Measurements from ENCODE around the gene SNX9.

SNX9 gene

GRCh38 chr6:157911786-157912185, 88.7 kb downstream of the SNX9 start:
- no peak overlapping the region for H3K4me3 ChIP-seq (replicated peaks; ENCODE audit: low read depth, low read length)
- TF ChIP-seq, protein P1, sequence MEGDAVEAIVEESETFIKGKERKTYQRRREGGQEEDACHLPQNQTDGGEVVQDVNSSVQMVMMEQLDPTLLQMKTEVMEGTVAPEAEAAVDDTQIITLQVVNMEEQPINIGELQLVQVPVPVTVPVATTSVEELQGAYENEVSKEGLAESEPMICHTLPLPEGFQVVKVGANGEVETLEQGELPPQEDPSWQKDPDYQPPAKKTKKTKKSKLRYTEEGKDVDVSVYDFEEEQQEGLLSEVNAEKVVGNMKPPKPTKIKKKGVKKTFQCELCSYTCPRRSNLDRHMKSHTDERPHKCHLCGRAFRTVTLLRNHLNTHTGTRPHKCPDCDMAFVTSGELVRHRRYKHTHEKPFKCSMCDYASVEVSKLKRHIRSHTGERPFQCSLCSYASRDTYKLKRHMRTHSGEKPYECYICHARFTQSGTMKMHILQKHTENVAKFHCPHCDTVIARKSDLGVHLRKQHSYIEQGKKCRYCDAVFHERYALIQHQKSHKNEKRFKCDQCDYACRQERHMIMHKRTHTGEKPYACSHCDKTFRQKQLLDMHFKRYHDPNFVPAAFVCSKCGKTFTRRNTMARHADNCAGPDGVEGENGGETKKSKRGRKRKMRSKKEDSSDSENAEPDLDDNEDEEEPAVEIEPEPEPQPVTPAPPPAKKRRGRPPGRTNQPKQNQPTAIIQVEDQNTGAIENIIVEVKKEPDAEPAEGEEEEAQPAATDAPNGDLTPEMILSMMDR (IDR thresholded peaks at IDR 0.05; ENCODE audit: insufficient read depth, low read length, poor library complexity, severe bottlenecking) = no peak
- peaks cover 2% of the 10 kb centered on the region; the same call in 1 of the 2 replicates for H3K36me3 ChIP-seq (ENCODE audit: control insufficient read depth, insufficient read depth, low read length)
- no peaks in the 10 kb centered on the region for H3K27me3 ChIP-seq (replicated peaks; ENCODE audit: control insufficient read depth, insufficient read depth, low read length)
- no peak for DNase-seq (ENCODE audit: extremely low read depth, insufficient read length)

- Histone ChIP-seq H3K4me3 (replicated peaks; ENCODE audit: low read depth, low read length) (no peak overlapping the region), H3K27me3 (replicated peaks; ENCODE audit: control insufficient read depth, insufficient read depth, low read length) (no peaks in the 10 kb centered on the region), H3K36me3 (ENCODE audit: control insufficient read depth, insufficient read depth, low read length) (peaks cover 2% of the 10 kb centered on the region; the same call in 1 of the 2 replicates)
- TF ChIP-seq, protein P1 (IDR thresholded peaks at IDR 0.05; ENCODE audit: insufficient read depth, low read length, poor library complexity, severe bottlenecking) = no peak
- no peak for DNase-seq (ENCODE audit: extremely low read depth, insufficient read length)
These were observed 89.3 kb downstream of the SNX9 start for GRCh38 chr6:157912326-157912725.

DNA sequence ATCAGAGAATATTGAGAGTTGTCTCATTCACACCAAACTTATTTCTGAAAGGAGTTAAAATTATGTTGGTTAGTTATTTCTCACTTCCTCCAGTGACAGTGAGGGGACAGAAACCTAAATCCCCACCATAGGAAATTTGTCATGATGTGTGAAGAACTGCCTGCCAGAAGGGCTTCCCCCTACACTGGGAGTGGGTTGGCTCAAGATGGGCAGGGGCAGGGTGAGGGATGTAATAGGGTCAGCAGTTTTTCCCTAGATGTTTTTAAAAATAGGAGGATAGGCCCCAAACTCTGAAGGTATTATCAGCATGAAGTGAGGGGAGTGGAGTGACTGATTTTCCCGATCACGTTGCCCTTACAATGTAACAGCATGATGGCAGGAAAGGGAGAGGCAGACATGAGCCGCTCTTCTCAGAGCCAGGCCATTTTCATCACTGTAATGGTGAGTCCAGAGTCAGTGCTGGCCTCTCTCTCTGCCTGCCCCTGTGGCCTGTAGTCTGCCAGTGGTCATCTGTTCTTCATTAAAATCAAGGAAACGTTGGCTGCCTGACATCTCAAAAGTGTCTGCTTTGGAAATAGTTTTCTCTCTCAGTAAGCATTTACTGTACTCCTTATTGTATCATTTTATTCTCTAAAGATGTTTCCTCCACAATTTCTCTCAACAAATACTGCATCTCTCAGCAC, 98.8 kb downstream of the SNX9 start:
- Histone ChIP-seq H3K4me3 (replicated peaks; ENCODE audit: low read depth, low read length) (no peak overlapping the region), H3K27me3 (replicated peaks; ENCODE audit: control insufficient read depth, insufficient read depth, low read length) (no peaks in the 10 kb centered on the region), H3K36me3 (ENCODE audit: control insufficient read depth, insufficient read depth, low read length) (peaks cover 9% of the 10 kb centered on the region)
- no peak for DNase-seq (ENCODE audit: extremely low read depth, insufficient read length)
- TF ChIP-seq, protein P1 (IDR thresholded peaks at IDR 0.05; ENCODE audit: insufficient read depth, low read length, poor library complexity, severe bottlenecking) = no peak

DNA sequence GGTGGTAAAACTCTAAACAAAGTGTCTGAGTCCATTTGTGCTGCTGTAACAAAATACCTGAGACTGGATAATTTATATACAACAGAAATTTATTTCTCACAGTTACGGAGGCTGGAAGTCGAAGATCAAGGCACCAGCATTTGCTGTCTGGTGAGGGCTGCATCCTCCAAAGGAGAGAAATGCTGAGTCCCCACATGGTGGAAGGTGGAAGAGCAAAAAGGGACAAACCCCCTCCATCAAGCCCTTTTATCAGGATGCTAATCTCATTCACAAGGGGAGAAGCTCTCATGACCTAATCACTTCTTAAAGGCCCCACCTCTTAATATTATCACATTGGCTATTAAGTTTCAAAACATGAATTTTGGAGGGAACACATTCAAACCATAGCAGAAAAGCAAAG, 102.7 kb downstream of the SNX9 start:
- Histone ChIP-seq H3K4me3 (replicated peaks; ENCODE audit: low read depth, low read length) (no peak overlapping the region), H3K27me3 (replicated peaks; ENCODE audit: control insufficient read depth, insufficient read depth, low read length) (no peaks in the 10 kb centered on the region), H3K36me3 (ENCODE audit: control insufficient read depth, insufficient read depth, low read length) (peaks cover 8% of the 10 kb centered on the region)
- no peak for DNase-seq (ENCODE audit: extremely low read depth, insufficient read length)
- TF ChIP-seq, protein P1 (IDR thresholded peaks at IDR 0.05; ENCODE audit: insufficient read depth, low read length, poor library complexity, severe bottlenecking) = no peak

- DNase-seq (ENCODE audit: extremely low read depth, insufficient read length) = no peak
- Histone ChIP-seq H3K36me3 (ENCODE audit: control insufficient read depth, insufficient read depth, low read length) (peaks cover 6% of the 10 kb centered on the region), H3K27me3 (replicated peaks; ENCODE audit: control insufficient read depth, insufficient read depth, low read length) (no peaks in the 10 kb centered on the region), H3K4me3 (replicated peaks; ENCODE audit: low read depth, low read length) (no peak overlapping the region)
- TF ChIP-seq, protein P1 (IDR thresholded peaks at IDR 0.05; ENCODE audit: insufficient read depth, low read length, poor library complexity, severe bottlenecking) = no peak
These were observed 104.0 kb downstream of the SNX9 start for GRCh38 chr6:157927011-157927410.

- Histone ChIP-seq H3K4me3 (replicated peaks; ENCODE audit: low read depth, low read length) (no peak overlapping the region), H3K27me3 (replicated peaks; ENCODE audit: control insufficient read depth, insufficient read depth, low read length) (no peaks in the 10 kb centered on the region), H3K36me3 (ENCODE audit: control insufficient read depth, insufficient read depth, low read length) (peaks cover 5% of the 10 kb centered on the region)
- DNase-seq (ENCODE audit: extremely low read depth, insufficient read length) = no peak
- TF ChIP-seq, protein P1 (IDR thresholded peaks at IDR 0.05; ENCODE audit: insufficient read depth, low read length, poor library complexity, severe bottlenecking) = no peak
These were observed 105.4 kb downstream of the SNX9 start for GRCh38 chr6:157928428-157928827.
